ENCODE results near the gene PTK7.

PTK7 gene

GRCh38 chr6:43147691-43148477 lies 71.8 kb downstream of the PTK7 start:
- Histone ChIP-seq H3K4me1 (ENCODE audit: control insufficient read depth in 1 of 2, insufficient read depth in 1 of 2, low read depth in 1 of 2, low read length in 1 of 2) (peaks cover 0 to 5% of the 10 kb centered on the region in 2 experiments), H3K27ac (no peak overlapping the region), H3K36me3 (no peaks in the 10 kb centered on the region), H3K4me3 (ENCODE audit: low read depth in 1 of 2, low read length in 1 of 2) (no peak overlapping the region), H3K9me3 (no peaks in the 10 kb centered on the region), H3K27me3 (no peaks in the 10 kb centered on the region)
- TF ChIP-seq CTCF (IDR thresholded peaks at IDR 0.05): no peak

- TF ChIP-seq CTCF (IDR thresholded peaks at IDR 0.05): no peak
- no peak overlapping the region for H3K27ac ChIP-seq
- H3K36me3 ChIP-seq: no peaks in the 10 kb centered on the region
These were observed 73.2 kb downstream of the PTK7 start for GRCh38 chr6:43149265-43149664.

GRCh38 chr6:43150051-43150751 lies 74.1 kb downstream of the PTK7 start:
- Histone ChIP-seq H3K27ac (no peak overlapping the region), H3K36me3 (no peaks in the 10 kb centered on the region), H3K27me3 (no peaks in the 10 kb centered on the region)

More at GRCh38 chr6:43149265-43149664, 73.2 kb downstream of the PTK7 start:
- Histone ChIP-seq H3K27me3 (no peaks in the 10 kb centered on the region), H3K9me3 (no peaks in the 10 kb centered on the region), H3K4me1 (ENCODE audit: control insufficient read depth in 1 of 2, insufficient read depth in 1 of 2, low read depth in 1 of 2, low read length in 1 of 2) (no peaks in the 10 kb centered on the region), H3K4me3 (ENCODE audit: low read depth in 1 of 2, low read length in 1 of 2) (no peak overlapping the region)

GRCh38 chr6:43159599-43159998 lies 83.5 kb downstream of the PTK7 start:
- Histone ChIP-seq H3K27me3 (no peaks in the 10 kb centered on the region), H3K9me3 (no peaks in the 10 kb centered on the region), H3K27ac (no peak overlapping the region), H3K4me3 (ENCODE audit: low read depth in 1 of 2, low read length in 1 of 2) (no peak overlapping the region), H3K4me1 (ENCODE audit: control insufficient read depth in 1 of 2, insufficient read depth in 1 of 2, low read depth in 1 of 2, low read length in 1 of 2) (no peaks in the 10 kb centered on the region), H3K36me3 (no peaks in the 10 kb centered on the region)
- TF ChIP-seq CTCF (IDR thresholded peaks at IDR 0.05): no peak

More at GRCh38 chr6:43150051-43150751, 74.1 kb downstream of the PTK7 start:
- Histone ChIP-seq H3K4me3 (ENCODE audit: low read depth in 1 of 2, low read length in 1 of 2) (no peak overlapping the region), H3K4me1 (ENCODE audit: control insufficient read depth in 1 of 2, insufficient read depth in 1 of 2, low read depth in 1 of 2, low read length in 1 of 2) (no peaks in the 10 kb centered on the region), H3K9me3 (no peaks in the 10 kb centered on the region)
- TF ChIP-seq CTCF (IDR thresholded peaks at IDR 0.05): no peak

GRCh38 chr6:43163899-43164298 lies 87.8 kb downstream of the PTK7 start:
- H3K4me1 ChIP-seq (ENCODE audit: control insufficient read depth in 1 of 2, insufficient read depth in 1 of 2, low read depth in 1 of 2, low read length in 1 of 2): no peaks in the 10 kb centered on the region
- no peak overlapping the region for H3K4me3 ChIP-seq (ENCODE audit: low read depth in 1 of 2, low read length in 1 of 2)
- no peaks in the 10 kb centered on the region for H3K27me3 ChIP-seq
- no peaks in the 10 kb centered on the region for H3K36me3 ChIP-seq
- H3K27ac ChIP-seq: no peak overlapping the region
- no peaks in the 10 kb centered on the region for H3K9me3 ChIP-seq
- no peak for TF ChIP-seq CTCF (IDR thresholded peaks at IDR 0.05)

Data from neutrophil (primary cell).